IPS-18a (cell line): Measurements from ENCODE around the gene CDH13.

Experiments
- H3K27ac ChIP-seq: one replicate; pipeline ENCODE4 v1.5.1; 2013; ENCODE audit warnings: low read length
- H3K27me3 ChIP-seq: one replicate; pipeline ENCODE4 v1.6.1; 2013; ENCODE audit warnings: mild to moderate bottlenecking, low read length; ENCODE audit not compliant: control insufficient read depth, insufficient read depth
- H3K36me3 ChIP-seq: one replicate; pipeline ENCODE4 v1.6.1; 2013; ENCODE audit warnings: low read depth, low read length; ENCODE audit not compliant: control insufficient read depth
- H3K4me1 ChIP-seq: one replicate; pipeline ENCODE4 v1.6.1; 2013; ENCODE audit warnings: low read depth, low read length; ENCODE audit not compliant: control insufficient read depth
- H3K4me3 ChIP-seq: one replicate; pipeline ENCODE4 v1.5.1; 2013; ENCODE audit warnings: low read length
- H3K9ac ChIP-seq: one replicate; pipeline ENCODE4 v1.6.1; 2013; ENCODE audit warnings: mild to moderate bottlenecking, low read length, moderate library complexity
- H3K9me3 ChIP-seq: one replicate; pipeline ENCODE4 v1.6.1; 2013; ENCODE audit warnings: low read depth, low read length; ENCODE audit not compliant: control insufficient read depth

The CDH13 gene

DNA sequence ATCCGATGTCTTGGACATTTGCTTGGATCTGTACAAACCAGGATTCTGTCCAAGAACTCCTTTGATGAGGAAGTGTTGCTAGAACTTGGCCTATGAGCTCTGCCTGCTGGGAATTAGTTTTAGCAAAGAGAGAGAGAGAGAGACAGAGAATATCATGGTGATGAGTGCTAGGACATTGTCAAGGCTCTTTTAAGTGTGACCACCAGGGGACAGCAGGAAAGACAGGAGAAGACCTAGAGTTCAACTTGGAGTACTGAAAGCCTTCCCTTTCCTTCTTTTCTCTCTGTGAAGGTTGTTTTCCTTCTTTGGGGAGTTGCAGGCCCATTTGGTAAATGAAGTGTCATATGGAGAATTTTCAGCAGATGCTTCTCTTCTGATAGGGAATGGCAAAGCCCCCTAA is 791.8 kb downstream of the CDH13 start:
- Histone ChIP-seq H3K4me1 (no peaks in the 10 kb centered on the region), H3K9me3 (no peaks in the 10 kb centered on the region), H3K36me3 (no peaks in the 10 kb centered on the region), H3K27ac (no peak overlapping the region), H3K9ac (no peak overlapping the region), H3K4me3 (no peak overlapping the region), H3K27me3 (no peaks in the 10 kb centered on the region)

DNA sequence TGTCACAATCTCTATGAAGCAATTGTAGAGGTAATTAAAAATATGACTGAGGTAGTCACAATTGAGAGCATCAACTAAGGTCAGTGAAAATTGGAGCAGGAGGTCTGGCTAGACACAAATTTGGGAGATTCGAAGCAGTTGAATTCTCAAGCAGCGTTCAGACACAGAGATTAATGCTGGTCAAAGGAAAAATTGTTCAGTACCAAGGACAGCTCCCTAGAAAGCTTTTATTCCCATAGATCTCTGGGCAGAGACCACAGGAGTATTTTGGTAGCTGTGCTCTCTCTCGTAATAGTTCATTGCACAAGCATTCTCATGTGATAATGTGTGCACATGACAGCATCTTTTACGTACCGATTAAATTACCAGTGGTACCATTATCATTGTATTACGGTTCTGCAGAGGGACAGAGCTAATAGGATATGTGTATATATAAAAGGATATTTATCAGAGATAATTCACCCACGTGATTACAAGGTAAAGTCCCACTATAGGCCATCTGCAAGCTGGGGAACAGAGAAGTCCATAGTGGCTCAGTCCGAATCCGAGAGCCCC is 793.5 kb downstream of the CDH13 start:
- Histone ChIP-seq H3K36me3 (no peaks in the 10 kb centered on the region), H3K27ac (no peak overlapping the region), H3K9ac (no peak overlapping the region), H3K27me3 (no peaks in the 10 kb centered on the region), H3K4me3 (no peak overlapping the region), H3K4me1 (no peaks in the 10 kb centered on the region), H3K9me3 (no peaks in the 10 kb centered on the region)

DNA sequence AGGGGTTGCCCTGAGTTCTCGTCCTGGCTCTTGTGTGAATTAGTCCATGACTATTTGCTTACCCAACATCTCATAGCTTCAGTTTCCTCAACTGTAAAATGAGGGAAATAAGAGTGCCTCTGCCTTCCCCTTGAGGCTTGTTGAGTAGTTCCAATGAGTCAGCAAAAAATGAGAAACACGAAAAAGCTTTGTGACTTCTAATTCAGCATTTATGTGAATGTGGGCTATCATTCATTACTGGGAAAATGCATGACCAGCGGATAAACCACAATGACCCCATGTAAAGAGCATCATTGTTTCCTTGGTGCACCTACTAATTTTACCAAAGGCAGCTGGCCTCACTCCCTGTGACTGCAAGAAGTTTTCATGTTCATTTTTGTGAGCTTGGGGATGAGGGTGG is 806.4 kb downstream of the CDH13 start:
- H3K27me3 ChIP-seq = no peaks in the 10 kb centered on the region
- H3K9ac ChIP-seq = no peak overlapping the region
- no peak overlapping the region for H3K4me3 ChIP-seq
- no peaks in the 10 kb centered on the region for H3K4me1 ChIP-seq
- H3K36me3 ChIP-seq = no peaks in the 10 kb centered on the region
- no peak overlapping the region for H3K27ac ChIP-seq
- H3K9me3 ChIP-seq = no peaks in the 10 kb centered on the region

DNA sequence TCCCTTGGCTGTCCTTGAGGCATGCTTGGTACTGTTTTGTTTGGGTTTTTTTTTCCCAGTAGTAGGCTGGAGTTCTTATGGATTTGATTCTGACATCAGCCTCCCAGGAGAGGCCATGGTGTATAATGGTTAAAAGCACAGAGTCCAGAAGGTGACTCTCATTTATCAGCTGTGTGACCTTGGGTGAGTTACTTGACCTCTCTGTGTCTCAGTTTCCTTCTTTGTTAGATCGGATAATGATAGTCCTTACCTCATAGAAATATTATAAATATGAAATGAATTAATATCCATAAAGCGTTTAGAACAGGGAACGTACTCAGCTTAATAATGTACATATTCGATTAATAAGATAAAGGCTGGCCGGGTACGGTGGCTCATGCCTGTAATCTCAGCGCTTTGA is 810.3 kb downstream of the CDH13 start:
- H3K9me3 ChIP-seq = no peaks in the 10 kb centered on the region
- no peaks in the 10 kb centered on the region for H3K27me3 ChIP-seq
- H3K4me3 ChIP-seq = no peak overlapping the region
- H3K36me3 ChIP-seq = no peaks in the 10 kb centered on the region
- H3K27ac ChIP-seq = no peak overlapping the region
- H3K9ac ChIP-seq = no peak overlapping the region
- H3K4me1 ChIP-seq = no peaks in the 10 kb centered on the region

- H3K4me1 ChIP-seq = no peaks in the 10 kb centered on the region
- no peaks in the 10 kb centered on the region for H3K9me3 ChIP-seq
- H3K9ac ChIP-seq = no peak overlapping the region
- H3K36me3 ChIP-seq = no peaks in the 10 kb centered on the region
- no peak overlapping the region for H3K4me3 ChIP-seq
- H3K27ac ChIP-seq = no peak overlapping the region
- H3K27me3 ChIP-seq = no peaks in the 10 kb centered on the region
These were observed 811.6 kb downstream of the CDH13 start for GRCh38 chr16:83438326-83438725.

DNA sequence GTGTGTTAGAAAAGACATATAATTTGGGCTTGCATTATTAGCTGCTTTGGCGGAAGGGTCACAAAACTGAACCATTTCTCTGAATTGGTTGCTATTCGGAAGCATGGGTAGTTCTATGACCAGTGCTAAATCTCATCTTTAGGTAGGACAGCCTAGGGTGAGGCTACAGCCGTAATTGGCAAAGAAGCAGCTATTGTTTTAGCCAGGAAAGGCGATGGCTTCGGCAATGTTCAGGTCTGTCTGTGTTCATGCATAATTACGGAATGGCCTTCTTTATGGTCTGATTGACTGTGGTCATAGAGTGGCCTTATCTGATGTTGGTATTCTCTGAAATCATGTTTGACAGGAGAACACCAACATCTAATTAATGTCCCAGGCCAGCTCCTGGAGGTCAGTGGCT is 812.6 kb downstream of the CDH13 start:
- H3K4me1 ChIP-seq = no peaks in the 10 kb centered on the region
- H3K4me3 ChIP-seq = no peak overlapping the region
- no peaks in the 10 kb centered on the region for H3K9me3 ChIP-seq
- H3K27ac ChIP-seq = no peak overlapping the region
- H3K9ac ChIP-seq = no peak overlapping the region
- H3K27me3 ChIP-seq = no peaks in the 10 kb centered on the region
- H3K36me3 ChIP-seq = no peaks in the 10 kb centered on the region

DNA sequence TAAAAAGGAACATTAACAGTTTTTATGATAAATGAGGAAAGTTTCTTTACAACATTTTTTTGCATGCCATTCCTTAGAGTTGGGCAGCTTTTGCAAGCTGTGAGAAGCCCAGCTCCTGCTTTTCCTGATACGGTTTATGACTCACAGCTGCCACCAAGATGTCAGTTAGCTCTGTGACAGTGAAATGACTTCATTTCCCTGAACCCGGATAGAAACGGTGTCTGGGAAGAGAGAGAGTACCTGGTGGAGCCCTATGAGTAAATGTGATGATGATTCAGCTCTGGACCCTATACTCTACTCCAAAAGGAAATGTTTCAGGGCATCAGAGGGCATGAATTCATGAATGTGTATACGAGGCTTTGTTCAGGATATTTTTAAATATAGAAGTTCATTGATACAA is 814.7 kb downstream of the CDH13 start:
- Histone ChIP-seq H3K27ac (no peak overlapping the region), H3K27me3 (no peaks in the 10 kb centered on the region), H3K9ac (no peak overlapping the region), H3K9me3 (no peaks in the 10 kb centered on the region), H3K36me3 (no peaks in the 10 kb centered on the region), H3K4me1 (no peaks in the 10 kb centered on the region), H3K4me3 (no peak overlapping the region)

- Histone ChIP-seq H3K4me1 (no peaks in the 10 kb centered on the region), H3K27ac (no peak overlapping the region), H3K27me3 (no peaks in the 10 kb centered on the region)
These were observed 817.2 kb downstream of the CDH13 start for GRCh38 chr16:83443972-83444371.

GRCh38 chr16:83447560-83447959 is 820.8 kb downstream of the CDH13 start:
- H3K27ac ChIP-seq = no peak overlapping the region
- no peaks in the 10 kb centered on the region for H3K4me1 ChIP-seq
- H3K9ac ChIP-seq = no peak overlapping the region
- no peaks in the 10 kb centered on the region for H3K27me3 ChIP-seq
- H3K9me3 ChIP-seq = no peaks in the 10 kb centered on the region
- no peaks in the 10 kb centered on the region for H3K36me3 ChIP-seq
- H3K4me3 ChIP-seq = no peak overlapping the region

More at GRCh38 chr16:83443972-83444371, 817.2 kb downstream of the CDH13 start:
- H3K4me3 ChIP-seq = no peak overlapping the region
- H3K9ac ChIP-seq = no peak overlapping the region
- no peaks in the 10 kb centered on the region for H3K9me3 ChIP-seq
- H3K36me3 ChIP-seq = no peaks in the 10 kb centered on the region

DNA sequence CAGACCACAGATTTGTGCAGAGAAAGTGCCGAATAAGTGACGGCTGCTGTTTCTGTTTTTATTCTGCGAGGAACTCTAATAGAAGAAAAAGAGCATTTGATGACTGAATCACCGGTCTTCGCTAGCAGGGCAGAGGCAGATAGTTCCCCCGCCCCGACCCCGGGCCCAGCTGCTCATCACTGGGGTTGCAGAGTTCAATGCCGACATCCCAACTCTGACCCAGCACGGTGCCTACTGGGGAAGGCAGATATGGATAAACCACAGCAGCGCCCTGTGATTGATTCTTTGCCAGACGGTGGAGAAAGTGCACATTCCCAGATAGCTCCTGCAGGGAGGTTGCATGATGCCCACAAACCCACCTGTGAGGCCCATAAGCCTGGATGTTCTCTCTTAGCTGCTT is 823.1 kb downstream of the CDH13 start:
- Histone ChIP-seq H3K27ac (no peak overlapping the region), H3K4me3 (no peak overlapping the region)

GRCh38 chr16:83453977-83454376 is 827.2 kb downstream of the CDH13 start:
- Histone ChIP-seq H3K27me3 (no peaks in the 10 kb centered on the region), H3K36me3 (no peaks in the 10 kb centered on the region), H3K4me1 (no peaks in the 10 kb centered on the region), H3K4me3 (no peak overlapping the region), H3K9ac (no peak overlapping the region), H3K9me3 (no peaks in the 10 kb centered on the region), H3K27ac (no peak overlapping the region)

More for the DNA sequence above, 823.1 kb downstream of the CDH13 start:
- H3K9ac ChIP-seq = no peak overlapping the region
- H3K27me3 ChIP-seq = no peaks in the 10 kb centered on the region
- H3K4me1 ChIP-seq = no peaks in the 10 kb centered on the region
- H3K36me3 ChIP-seq = no peaks in the 10 kb centered on the region
- no peaks in the 10 kb centered on the region for H3K9me3 ChIP-seq

DNA sequence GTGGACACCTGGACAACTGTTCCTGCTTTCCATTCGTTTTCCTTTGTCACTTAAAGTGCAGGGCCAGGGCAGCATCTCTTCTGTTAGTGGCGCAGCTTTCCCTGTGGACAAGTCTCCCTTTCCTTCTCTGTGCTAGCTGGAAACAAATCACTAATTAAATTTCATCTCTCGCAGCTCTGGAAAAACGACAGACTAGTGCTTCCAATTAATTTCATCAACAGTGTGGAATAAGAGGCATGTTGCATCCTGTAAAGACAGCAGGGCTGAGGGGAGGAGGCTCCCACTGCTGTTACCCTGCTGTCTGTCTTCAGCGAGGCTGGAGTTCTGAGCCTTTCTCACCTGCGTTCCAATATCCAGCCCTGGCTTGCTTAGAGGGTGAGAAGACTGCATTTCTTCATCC is 828.9 kb downstream of the CDH13 start:
- no peak overlapping the region for H3K9ac ChIP-seq
- no peaks in the 10 kb centered on the region for H3K36me3 ChIP-seq
- H3K4me3 ChIP-seq = no peak overlapping the region
- no peaks in the 10 kb centered on the region for H3K9me3 ChIP-seq
- no peak overlapping the region for H3K27ac ChIP-seq
- no peaks in the 10 kb centered on the region for H3K27me3 ChIP-seq
- H3K4me1 ChIP-seq = no peaks in the 10 kb centered on the region
